Esophagus squamous epithelium (tissue), 4 donors: ENCODE results near the gene ZDHHC18.

Experiments
- CTCF ChIP-seq, 6 experiments: fragments of 450-650 bp in 4 of 6; fragments of 200-600 bp in 2 of 6; sonication (generic) in 2 of 6; IDR thresholded peaks; one replicate each; pipeline ENCODE4 v1.5.1; 2016 to 2019; ENCODE audit warnings: antibody characterized with exemption in 6 of 6, mild to moderate bottlenecking in 4 of 6, moderate library complexity in 4 of 6
- POLR2A ChIP-seq, 4 donors: fragments of 450-650 bp; IDR thresholded peaks; one replicate each; pipeline ENCODE4 v1.6.1; 2017; ENCODE audit warnings: antibody characterized with exemption in 4 of 4, mild to moderate bottlenecking in 4 of 4, moderate library complexity in 3 of 4

GRCh38 chr1:26848499-26848898 lies 22.0 kb downstream of the ZDHHC18 start:
- no peak for TF ChIP-seq CTCF (IDR thresholded peaks at IDR 0.05)
- TF ChIP-seq POLR2A (IDR thresholded peaks at IDR 0.05) = no peak
